ENCODE measurements around the gene TSSC4.

TSSC4 gene

GRCh38 chr11:2387266-2387987 lies 13.1 kb upstream of the TSSC4 start:
- DNase-seq = no peak

GRCh38 chr11:2388431-2389376 lies 11.8 kb upstream of the TSSC4 start:
- DNase-seq = no peak

- no peak for DNase-seq
Observed at GRCh38 chr11:2389377-2390026, 11.0 kb upstream of the TSSC4 start.

- DNase-seq = no peak
Observed at GRCh38 chr11:2390091-2390724, 10.3 kb upstream of the TSSC4 start.

- DNase-seq = no peak
Observed at GRCh38 chr11:2390725-2391151, 9.8 kb upstream of the TSSC4 start.

GRCh38 chr11:2391181-2391975 lies 9.2 kb upstream of the TSSC4 start:
- DNase-seq = no peak

GRCh38 chr11:2392241-2392959 lies 8.2 kb upstream of the TSSC4 start:
- no peak for DNase-seq

GRCh38 chr11:2393111-2393868 lies 7.3 kb upstream of the TSSC4 start:
- DNase-seq = no peak

- DNase-seq = no peak
Observed at GRCh38 chr11:2393941-2394817, 6.4 kb upstream of the TSSC4 start.

GRCh38 chr11:2394818-2395105 lies 5.8 kb upstream of the TSSC4 start:
- DNase-seq = no peak

GRCh38 chr11:2395211-2395730 lies 5.3 kb upstream of the TSSC4 start:
- DNase-seq = no peak

GRCh38 chr11:2395856-2396255 lies 4.7 kb upstream of the TSSC4 start:
- no peak for DNase-seq

GRCh38 chr11:2396471-2396870 lies 4.1 kb upstream of the TSSC4 start:
- DNase-seq = no peak

- no peak for DNase-seq
Observed at GRCh38 chr11:2397005-2397404, 3.5 kb upstream of the TSSC4 start.

- no peak for DNase-seq
Observed at GRCh38 chr11:2398664-2399355, 1.7 kb upstream of the TSSC4 start.

GRCh38 chr11:2399488-2400068 lies 972 bp upstream of the TSSC4 start:
- peak; percentile 27 for DNase-seq

- peak; percentile 15 for DNase-seq
Observed at GRCh38 chr11:2400762-2401435, 349 bp downstream of the TSSC4 start.

- no peak for DNase-seq
Observed at GRCh38 chr11:2401436-2401984, 960 bp downstream of the TSSC4 start.

All from stimulated activated CD4-positive, alpha-beta T cell treated with anti-CD3 and anti-CD28 coated beads, Interleukin-4, amount 100 ng/mL, for 24 hours (primary cell).